Ishikawa (cell line): Measurements from ENCODE around the gene CCNT2.

Source experiments
- CEBPB ChIP-seq: IDR thresholded peaks from 2 replicates; pipeline ENCODE4 v1.6.1; 2012
- CREB1 ChIP-seq: IDR thresholded peaks from 2 replicates; pipeline ENCODE4 v1.6.1; 2012; ENCODE audit warnings: low read depth
- EGR1 ChIP-seq: IDR thresholded peaks from 2 replicates; pipeline ENCODE4 v1.6.1; 2012
- EP300 ChIP-seq: IDR thresholded peaks from 2 replicates; pipeline ENCODE4 v1.6.1; 2012; ENCODE audit warnings: borderline replicate concordance
- FOXM1 ChIP-seq: IDR thresholded peaks from 2 replicates; pipeline ENCODE4 v1.6.1; 2012; ENCODE audit warnings: low read depth, borderline replicate concordance
- MAX ChIP-seq: IDR thresholded peaks from 2 replicates; pipeline ENCODE4 v1.6.1; 2012
- NFIC ChIP-seq: IDR thresholded peaks from 2 replicates; pipeline ENCODE4 v1.6.1; 2012
- RAD21 ChIP-seq: IDR thresholded peaks from 2 replicates; pipeline ENCODE4 v1.6.1; 2012; ENCODE audit warnings: low read depth
- REST ChIP-seq: IDR thresholded peaks from 2 replicates; pipeline ENCODE4 v1.6.1; 2012; ENCODE audit warnings: low read depth, mild to moderate bottlenecking
- TAF1 ChIP-seq: IDR thresholded peaks from 2 replicates; pipeline ENCODE4 v1.6.1; 2012; ENCODE audit warnings: low read depth, mild to moderate bottlenecking
- TCF12 ChIP-seq: IDR thresholded peaks from 2 replicates; pipeline ENCODE4 v1.6.1; 2012; ENCODE audit warnings: low read depth
- USF1 ChIP-seq: IDR thresholded peaks from 2 replicates; pipeline ENCODE4 v1.6.1; 2012
- YY1 ChIP-seq: IDR thresholded peaks from 2 replicates; pipeline ENCODE4 v1.6.1; 2012; ENCODE audit warnings: low read depth
- ZBTB7A ChIP-seq: IDR thresholded peaks from 2 replicates; pipeline ENCODE4 v1.6.1; 2012; ENCODE audit warnings: low read depth

GRCh38 chr2:134934150-134934549, 15.5 kb downstream of the CCNT2 start:
- TF ChIP-seq MAX (no peak), FOXM1 (no peak), CREB1 (no peak), EP300 (no peak), CEBPB (no peak), TCF12 (no peak), REST (no peak), RAD21 (no peak), NFIC (no peak), TAF1 (no peak), YY1 (no peak), ZBTB7A (no peak), USF1 (no peak), EGR1 (no peak)
